ENCODE results near the gene CHMP4A. TPM values are rescaled to one million over a fixed set of nuclear protein-coding genes. Genes with fewer than 3 reads are reported as not detected.

Gene CHMP4A
- polyA plus RNA-seq, 1 donor from 2014 or later: 55.3 TPM

DNA sequence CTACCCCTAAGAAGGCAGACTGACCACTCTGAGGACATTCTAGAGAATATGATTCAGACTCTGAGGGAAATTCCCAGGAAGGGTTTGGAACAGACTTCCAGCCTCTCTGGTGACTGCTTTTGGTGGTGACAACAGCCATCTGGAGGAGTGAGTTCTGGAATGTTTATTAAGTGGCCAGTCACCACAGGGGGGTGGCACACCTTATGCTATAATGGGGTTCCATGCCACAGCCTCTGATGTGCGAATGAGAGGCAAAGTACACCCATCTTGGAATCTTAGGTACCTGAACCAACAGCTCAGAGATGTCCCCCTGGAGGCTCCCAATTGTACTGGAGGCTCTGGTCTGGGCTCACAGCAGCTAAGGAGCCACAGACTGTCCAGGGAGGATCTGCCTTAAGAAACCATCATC lies 38.6 kb upstream of the CHMP4A start:
- H3K27ac ChIP-seq (ENCODE audit: low read length): no peak overlapping the region
- no peak overlapping the region for H2AFZ ChIP-seq (ENCODE audit: low read depth, low read length)
- no peaks in the 10 kb centered on the region for H3K79me2 ChIP-seq (replicated peaks; ENCODE audit: insufficient read depth, low read length)
- H3K36me3 ChIP-seq (ENCODE audit: insufficient read depth, low read length): no peaks in the 10 kb centered on the region
- no peaks in the 10 kb centered on the region for H4K20me1 ChIP-seq (ENCODE audit: insufficient read depth)
- H3K27me3 ChIP-seq (ENCODE audit: insufficient read depth, low read depth, low read length): no peaks in the 10 kb centered on the region
- TF ChIP-seq REST (IDR thresholded peaks at IDR 0.05; ENCODE audit: borderline replicate concordance): no peak
- no peaks in the 10 kb centered on the region for H3K9me2 ChIP-seq (ENCODE audit: insufficient read depth, low read length)
- no peaks in the 10 kb centered on the region for H3F3A ChIP-seq (ENCODE audit: insufficient read depth, low read length, poor library complexity, severe bottlenecking)
- no peak overlapping the region for H3K4me2 ChIP-seq (ENCODE audit: low read length)
- H3K4me3 ChIP-seq (ENCODE audit: low read length): no peak overlapping the region
- H3K9ac ChIP-seq (ENCODE audit: low read length): no peak overlapping the region
- no peaks in the 10 kb centered on the region for H3K9me3 ChIP-seq (ENCODE audit: low read length)

GRCh38 chr14:24250354-24250753 lies 37.1 kb upstream of the CHMP4A start:
- Histone ChIP-seq H3K9me3 (ENCODE audit: low read length) (no peaks in the 10 kb centered on the region), H4K20me1 (ENCODE audit: insufficient read depth) (no peaks in the 10 kb centered on the region), H3K27ac (ENCODE audit: low read length) (no peak overlapping the region), H2AFZ (ENCODE audit: low read depth, low read length) (no peak overlapping the region), H3K9me2 (ENCODE audit: insufficient read depth, low read length) (no peaks in the 10 kb centered on the region), H3K4me3 (ENCODE audit: low read length) (no peak overlapping the region), H3K27me3 (ENCODE audit: insufficient read depth, low read depth, low read length) (no peaks in the 10 kb centered on the region), H3K9ac (ENCODE audit: low read length) (no peak overlapping the region), H3F3A (ENCODE audit: insufficient read depth, low read length, poor library complexity, severe bottlenecking) (no peaks in the 10 kb centered on the region), H3K4me2 (ENCODE audit: low read length) (no peak overlapping the region), H3K79me2 (replicated peaks; ENCODE audit: insufficient read depth, low read length) (no peaks in the 10 kb centered on the region), H3K36me3 (ENCODE audit: insufficient read depth, low read length) (no peaks in the 10 kb centered on the region)
- TF ChIP-seq POLR2AphosphoS5 (IDR thresholded peaks at IDR 0.05) (no peak), TAF1 (IDR thresholded peaks at IDR 0.05; ENCODE audit: low read depth) (no peak), CTCF (IDR thresholded peaks at IDR 0.05; ENCODE audit: poor library complexity, severe bottlenecking) (no peak), SMC3 (conservative IDR thresholded peaks at IDR 0.05; ENCODE audit: poor library complexity) (no peak), EZH2 (IDR thresholded peaks at IDR 0.05; ENCODE audit: borderline replicate concordance, insufficient read depth, low read length, poor library complexity, severe bottlenecking) (no peak), MXI1 (conservative IDR thresholded peaks at IDR 0.05; ENCODE audit: poor library complexity, severe bottlenecking) (no peak), EP300 (conservative IDR thresholded peaks at IDR 0.05; ENCODE audit: poor library complexity, severe bottlenecking) (no peak), REST (IDR thresholded peaks at IDR 0.05; ENCODE audit: borderline replicate concordance) (no peak), RAD21 (conservative IDR thresholded peaks at IDR 0.05) (no peak)

Data from neural cell (in vitro differentiated cells).